NCI-H2029 treated with DMSO at 0.1 percent for 48 hours (cell line): Measurements from ENCODE around the gene CT83.

Experiments
- DNase-seq: peaks from one replicate; lab custom pipeline; 2025; lab: John Stamatoyannopoulos, UW

CT83 gene

GRCh38 chrX:116462822-116463221, at the start of gene CT83:
Gene CT83 (minus strand): TSS chrX:116462976. CDS start chrX:116462856, 120 bp downstream.
- DNase-seq, result no peak

GRCh38 chrX:116499780-116500179, 37.0 kb upstream of the CT83 start:
- no peak for DNase-seq

- DNase-seq, result no peak
Observed at GRCh38 chrX:116493271-116493670, 30.5 kb upstream of the CT83 start.

- no peak for DNase-seq
Observed at GRCh38 chrX:116490104-116490503, 27.3 kb upstream of the CT83 start.

- no peak for DNase-seq
Observed at GRCh38 chrX:116480059-116480458, 17.3 kb upstream of the CT83 start.

- no peak for DNase-seq
Observed at GRCh38 chrX:116449156-116449555, 13.6 kb downstream of the CT83 start.

GRCh38 chrX:116436358-116436816, 26.4 kb downstream of the CT83 start, which contains the start of gene SLC6A14:
Gene SLC6A14 (plus strand): TSS chrX:116436606. CDS start chrX:116436710, 104 bp downstream.
- no peak for DNase-seq

GRCh38 chrX:116435597-116435996, 27.2 kb downstream of the CT83 start:
- no peak for DNase-seq

GRCh38 chrX:116427978-116428377, 34.8 kb downstream of the CT83 start:
- no peak for DNase-seq

- no peak for DNase-seq
Observed at GRCh38 chrX:116417968-116418367, 44.8 kb downstream of the CT83 start.

- no peak for DNase-seq
Observed at GRCh38 chrX:116417214-116417613, 45.6 kb downstream of the CT83 start.

GRCh38 chrX:116413273-116413672, 49.5 kb downstream of the CT83 start:
- DNase-seq, result no peak
